ENCODE measurements around the gene SCP2D1. TPM values are rescaled to one million over a fixed set of nuclear protein-coding genes. Genes with fewer than 3 reads are reported as not detected.

Gene SCP2D1
- total and polyA plus RNA-seq, 2 donors (not counting 1 experiment from before 2014, with no cell fraction given) = not detected

- Histone ChIP-seq H3K27me3 (replicated peaks in 1 of 4; ENCODE audit: control extremely low read depth in 1 of 4, control insufficient read depth in 3 of 4, insufficient read depth in 4 of 4, low read length in 3 of 4) (peaks cover 0 to 2% (median 0%) of the 10 kb centered on the region in 4 experiments), H3K9ac (ENCODE audit: low read length) (no peak overlapping the region), H3K36me3 (replicated peaks in 1 of 2; ENCODE audit: control extremely low read depth in 1 of 2, control insufficient read depth in 1 of 2, extremely low read depth in 1 of 2, insufficient read depth in 2 of 2, low read length in 1 of 2) (no peaks in the 10 kb centered on the region), H3K4me3 (ENCODE audit: control extremely low read depth in 1 of 5, extremely low read depth in 1 of 5, insufficient read depth in 1 of 5, low read depth in 2 of 5, low read length in 4 of 5) (no peak overlapping the region), H4K20me1 (ENCODE audit: control insufficient read depth, insufficient read depth, low read length, poor library complexity, severe bottlenecking) (no peaks in the 10 kb centered on the region), H3K9me3 (ENCODE audit: control extremely low read depth in 1 of 3, control insufficient read depth in 2 of 3, insufficient read depth in 1 of 3, low read length in 2 of 3) (peaks cover 0 to 3% (median 0%) of the 10 kb centered on the region in 3 donors), H3K79me2 (ENCODE audit: control insufficient read depth, insufficient read depth, low read length) (no peaks in the 10 kb centered on the region), H3K4me1 (ENCODE audit: control insufficient read depth in 2 of 2, insufficient read depth in 2 of 2, low read length in 2 of 2) (no peaks in the 10 kb centered on the region), H3K27ac (ENCODE audit: low read length in 2 of 2) (no peak overlapping the region), H3K4me2 (replicated peaks; ENCODE audit: low read depth, low read length, poor library complexity, severe bottlenecking) (no peak overlapping the region), H2AFZ (ENCODE audit: insufficient read depth, low read depth, low read length, poor library complexity, severe bottlenecking) (no peak overlapping the region)
- 80% methylated on average over 4 of the region's 8 CpGs for WGBS (ENCODE audit: insufficient coverage)
- H3K4me1 Mint-ChIP-seq = no peaks in the 10 kb centered on the region
- ChIA-PET CTCF (interaction anchor here (0.7 to 1.3 kb wide), 2 partner anchors 9 to 208 kb away, joined by 3 to 6 read pairs; no protein-coding TSS in a partner anchor), POLR2A (no interaction called here)
- intact Hi-C loops (cut with micrococcal nuclease) = no loop called here
- peaks cover 4% of the 10 kb centered on the region for H3K27me3 Mint-ChIP-seq
- H3K27ac Mint-ChIP-seq = no peak overlapping the region
- H3K4me3 Mint-ChIP-seq = no peak overlapping the region
- ATAC-seq (ENCODE audit: low read depth) (no peak), DNase-seq (no peak)
- TF ChIP-seq, protein P1, sequence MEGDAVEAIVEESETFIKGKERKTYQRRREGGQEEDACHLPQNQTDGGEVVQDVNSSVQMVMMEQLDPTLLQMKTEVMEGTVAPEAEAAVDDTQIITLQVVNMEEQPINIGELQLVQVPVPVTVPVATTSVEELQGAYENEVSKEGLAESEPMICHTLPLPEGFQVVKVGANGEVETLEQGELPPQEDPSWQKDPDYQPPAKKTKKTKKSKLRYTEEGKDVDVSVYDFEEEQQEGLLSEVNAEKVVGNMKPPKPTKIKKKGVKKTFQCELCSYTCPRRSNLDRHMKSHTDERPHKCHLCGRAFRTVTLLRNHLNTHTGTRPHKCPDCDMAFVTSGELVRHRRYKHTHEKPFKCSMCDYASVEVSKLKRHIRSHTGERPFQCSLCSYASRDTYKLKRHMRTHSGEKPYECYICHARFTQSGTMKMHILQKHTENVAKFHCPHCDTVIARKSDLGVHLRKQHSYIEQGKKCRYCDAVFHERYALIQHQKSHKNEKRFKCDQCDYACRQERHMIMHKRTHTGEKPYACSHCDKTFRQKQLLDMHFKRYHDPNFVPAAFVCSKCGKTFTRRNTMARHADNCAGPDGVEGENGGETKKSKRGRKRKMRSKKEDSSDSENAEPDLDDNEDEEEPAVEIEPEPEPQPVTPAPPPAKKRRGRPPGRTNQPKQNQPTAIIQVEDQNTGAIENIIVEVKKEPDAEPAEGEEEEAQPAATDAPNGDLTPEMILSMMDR (IDR thresholded peaks at IDR 0.05) = no peak
- no peak for TF ChIP-seq EZH2 (IDR thresholded peaks at IDR 0.05; ENCODE audit: borderline replicate concordance, insufficient read depth, low read depth, low read length, poor library complexity, severe bottlenecking)
- peaks cover 2% of the 10 kb centered on the region for H3K9me3 Mint-ChIP-seq (ENCODE audit: insufficient read depth)
These were observed 26.7 kb downstream of the SCP2D1 start for GRCh38 chr20:18840248-18840645.

DNA sequence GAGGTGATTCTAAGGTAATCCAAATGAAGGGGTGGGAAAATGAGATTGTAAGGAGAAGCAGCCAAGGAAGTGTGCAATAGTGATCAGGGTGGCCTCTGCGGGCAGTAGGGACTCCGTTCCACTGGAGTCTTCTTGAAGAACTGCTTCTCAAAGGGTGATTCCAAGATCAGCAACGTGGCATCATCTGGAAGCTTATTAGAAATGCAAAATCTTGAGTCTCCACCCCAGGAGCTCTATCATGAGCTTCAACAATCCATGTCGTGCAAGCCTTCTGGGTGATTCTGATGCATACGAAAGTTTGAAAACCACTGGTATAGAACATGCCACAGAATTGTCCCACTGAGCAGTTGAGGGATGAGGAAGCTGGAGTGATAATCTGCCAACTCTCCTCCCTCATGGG lies 31.4 kb downstream of the SCP2D1 start:
- no peaks in the 10 kb centered on the region for H3K79me2 ChIP-seq (ENCODE audit: control insufficient read depth, insufficient read depth, low read length)
- ChIA-PET CTCF (no interaction called here), POLR2A (no interaction called here)
- Mint-ChIP-seq H3K27me3 (no peaks in the 10 kb centered on the region), H3K4me3 (no peak overlapping the region), H3K27ac (no peak overlapping the region), H3K4me1 (no peaks in the 10 kb centered on the region), H3K9me3 (ENCODE audit: insufficient read depth) (no peaks in the 10 kb centered on the region)
- TF ChIP-seq, protein P1 (IDR thresholded peaks at IDR 0.05) = no peak
- no peak for TF ChIP-seq EZH2 (IDR thresholded peaks at IDR 0.05; ENCODE audit: borderline replicate concordance, insufficient read depth, low read depth, low read length, poor library complexity, severe bottlenecking)
- WGBS (ENCODE audit: insufficient coverage) = 81% methylated on average over 3 of the region's 5 CpGs
- no peak overlapping the region for H3K9ac ChIP-seq (ENCODE audit: low read length)
- intact Hi-C loops (cut with micrococcal nuclease) = no loop called here
- H2AFZ ChIP-seq (ENCODE audit: insufficient read depth, low read depth, low read length, poor library complexity, severe bottlenecking) = no peak overlapping the region
- H3K4me1 ChIP-seq (ENCODE audit: control insufficient read depth in 2 of 2, insufficient read depth in 2 of 2, low read length in 2 of 2) = no peaks in the 10 kb centered on the region
- no peak overlapping the region for H3K4me2 ChIP-seq (replicated peaks; ENCODE audit: low read depth, low read length, poor library complexity, severe bottlenecking)
- H4K20me1 ChIP-seq (ENCODE audit: control insufficient read depth, insufficient read depth, low read length, poor library complexity, severe bottlenecking) = no peaks in the 10 kb centered on the region
- no peak for DNase-seq
- no peaks in the 10 kb centered on the region for H3K36me3 ChIP-seq (replicated peaks in 1 of 2; ENCODE audit: control extremely low read depth in 1 of 2, control insufficient read depth in 1 of 2, extremely low read depth in 1 of 2, insufficient read depth in 2 of 2, low read length in 1 of 2)
- no peaks in the 10 kb centered on the region for H3K27me3 ChIP-seq (replicated peaks in 1 of 4; ENCODE audit: control extremely low read depth in 1 of 4, control insufficient read depth in 3 of 4, insufficient read depth in 4 of 4, low read length in 3 of 4)
- H3K9me3 ChIP-seq (ENCODE audit: control extremely low read depth in 1 of 3, control insufficient read depth in 2 of 3, insufficient read depth in 1 of 3, low read length in 2 of 3) = no peaks in the 10 kb centered on the region
- H3K27ac ChIP-seq (ENCODE audit: low read length in 2 of 2) = no peak overlapping the region
- H3K4me3 ChIP-seq (ENCODE audit: control extremely low read depth in 1 of 5, extremely low read depth in 1 of 5, insufficient read depth in 1 of 5, low read depth in 2 of 5, low read length in 4 of 5) = no peak overlapping the region
- no peak for ATAC-seq (ENCODE audit: low read depth)

Measured in B cell (primary cell).